Measurements from ENCODE around the gene TSHZ2.

Gene TSHZ2

DNA sequence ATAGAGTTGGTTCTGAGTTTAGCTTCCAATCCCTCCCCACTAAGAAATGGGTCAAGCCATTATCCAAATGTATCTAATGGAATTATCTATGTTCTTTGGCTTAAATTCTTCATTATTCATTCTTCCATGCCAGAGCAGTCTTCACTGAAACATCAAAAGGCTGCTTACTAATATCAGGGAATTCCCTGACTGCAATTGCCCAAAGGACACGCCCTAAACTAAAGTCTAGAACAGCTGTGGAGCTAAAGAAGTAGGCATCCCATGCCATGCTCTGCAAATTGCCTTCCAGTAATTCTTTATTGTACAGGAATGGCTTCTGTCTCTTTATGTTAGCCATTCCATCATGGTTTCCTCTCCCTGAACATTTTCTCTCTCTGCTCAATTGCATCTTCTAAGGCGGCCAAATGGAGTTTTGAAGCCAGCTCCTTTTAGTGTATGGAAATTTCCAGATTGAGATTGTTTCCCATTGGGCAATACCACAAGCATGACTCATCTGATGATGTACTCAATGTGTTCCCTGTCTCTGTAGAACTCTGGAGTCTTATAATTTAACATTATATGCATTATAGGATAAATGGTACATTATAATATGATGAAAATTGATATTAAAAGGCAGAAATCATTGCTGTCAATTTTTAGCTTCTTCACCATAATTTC, 28.8 kb upstream of the TSHZ2 start:
- Histone ChIP-seq H3K4me3 (ENCODE audit: low read length) (no peak overlapping the region), H3K4me1 (ENCODE audit: control insufficient read depth, insufficient read depth, low read length) (peaks cover 13% of the 10 kb centered on the region), H3K9me3 (ENCODE audit: control insufficient read depth, low read length) (no peaks in the 10 kb centered on the region)

DNA sequence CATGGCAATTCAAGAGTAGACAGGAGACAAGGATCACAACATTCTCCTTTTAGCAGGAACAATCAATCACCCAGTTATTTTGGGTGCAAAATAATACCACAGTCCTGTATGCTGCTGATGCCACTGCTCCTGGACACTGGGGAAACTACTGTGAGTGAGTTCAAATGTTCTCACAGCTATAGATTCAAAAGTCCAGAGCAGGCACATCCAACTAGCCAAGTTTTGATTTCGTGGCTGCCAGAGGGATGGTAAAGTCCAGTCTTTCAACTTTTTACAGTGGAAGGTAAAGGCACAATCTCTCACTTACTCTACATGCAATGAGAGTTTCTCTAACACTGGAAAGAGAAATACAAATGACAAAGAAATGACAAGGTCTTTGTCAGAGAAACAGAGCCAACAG, 26.9 kb upstream of the TSHZ2 start:
- Histone ChIP-seq H3K9me3 (ENCODE audit: control insufficient read depth, low read length) (no peaks in the 10 kb centered on the region), H3K4me1 (ENCODE audit: control insufficient read depth, insufficient read depth, low read length) (peaks cover 15% of the 10 kb centered on the region), H3K9ac (ENCODE audit: low read length) (no peak overlapping the region), H3K36me3 (ENCODE audit: control insufficient read depth, insufficient read depth, low read length, severe bottlenecking) (no peaks in the 10 kb centered on the region), H3K4me3 (ENCODE audit: low read length) (no peak overlapping the region), H3K27me3 (replicated peaks; ENCODE audit: control insufficient read depth, insufficient read depth, low read length) (no peaks in the 10 kb centered on the region)
- no peak for DNase-seq (ENCODE audit: low read depth)

More for the DNA sequence above, 28.8 kb upstream of the TSHZ2 start:
- Histone ChIP-seq H3K27me3 (replicated peaks; ENCODE audit: control insufficient read depth, insufficient read depth, low read length) (no peaks in the 10 kb centered on the region), H3K36me3 (ENCODE audit: control insufficient read depth, insufficient read depth, low read length, severe bottlenecking) (no peaks in the 10 kb centered on the region), H3K9ac (ENCODE audit: low read length) (no peak overlapping the region)
- no peak for DNase-seq (ENCODE audit: low read depth)

DNA sequence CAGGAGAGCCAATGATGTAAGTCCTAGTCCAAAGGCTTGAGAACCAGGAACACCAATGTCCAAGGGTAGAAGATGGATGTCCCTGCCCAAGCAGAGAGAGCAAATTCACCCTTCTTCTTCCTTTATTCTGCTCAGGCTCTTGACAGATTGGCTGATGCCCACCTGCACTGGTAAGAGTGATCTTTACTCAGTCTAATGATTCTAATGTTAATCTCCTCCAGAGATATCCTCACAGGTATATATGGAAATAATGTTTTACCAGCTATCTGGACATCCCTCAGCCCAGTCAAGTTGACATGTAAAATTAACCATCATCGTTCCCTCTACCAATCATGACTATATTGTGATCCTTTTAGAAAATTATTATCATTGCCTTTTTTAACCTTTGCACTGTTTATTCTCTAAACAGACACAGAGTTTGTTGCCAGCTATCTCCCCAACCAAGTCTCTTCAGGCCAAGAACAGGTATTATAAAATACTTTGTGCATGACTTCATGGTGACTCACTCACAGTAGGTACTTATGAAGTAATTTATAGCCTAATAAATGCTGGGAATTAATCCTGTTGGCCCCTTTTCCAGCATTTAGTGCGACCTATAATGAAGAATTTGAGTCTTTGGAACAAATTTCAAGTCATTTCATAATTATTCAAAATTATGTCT, 26.2 kb upstream of the TSHZ2 start:
- Histone ChIP-seq H3K9ac (ENCODE audit: low read length) (no peak overlapping the region), H3K9me3 (ENCODE audit: control insufficient read depth, low read length) (no peaks in the 10 kb centered on the region), H3K4me1 (ENCODE audit: control insufficient read depth, insufficient read depth, low read length) (peaks cover 15% of the 10 kb centered on the region), H3K36me3 (ENCODE audit: control insufficient read depth, insufficient read depth, low read length, severe bottlenecking) (no peaks in the 10 kb centered on the region), H3K4me3 (ENCODE audit: low read length) (no peak overlapping the region), H3K27me3 (replicated peaks; ENCODE audit: control insufficient read depth, insufficient read depth, low read length) (no peaks in the 10 kb centered on the region)
- DNase-seq (ENCODE audit: low read depth) = no peak

- Histone ChIP-seq H3K27me3 (replicated peaks; ENCODE audit: control insufficient read depth, insufficient read depth, low read length) (no peaks in the 10 kb centered on the region), H3K4me3 (ENCODE audit: low read length) (no peak overlapping the region), H3K9me3 (ENCODE audit: control insufficient read depth, low read length) (no peaks in the 10 kb centered on the region), H3K36me3 (ENCODE audit: control insufficient read depth, insufficient read depth, low read length, severe bottlenecking) (no peaks in the 10 kb centered on the region), H3K9ac (ENCODE audit: low read length) (no peak overlapping the region), H3K4me1 (ENCODE audit: control insufficient read depth, insufficient read depth, low read length) (peaks cover 4% of the 10 kb centered on the region)
- no peak for DNase-seq (ENCODE audit: low read depth)
Measured at GRCh38 chr20:52948491-52948890, 23.7 kb upstream of the TSHZ2 start.

- DNase-seq (ENCODE audit: low read depth) = no peak
- no peak overlapping the region for H3K4me3 ChIP-seq (ENCODE audit: low read length)
- H3K9me3 ChIP-seq (ENCODE audit: control insufficient read depth, low read length) = no peaks in the 10 kb centered on the region
- no peaks in the 10 kb centered on the region for H3K36me3 ChIP-seq (ENCODE audit: control insufficient read depth, insufficient read depth, low read length, severe bottlenecking)
- peaks cover 4% of the 10 kb centered on the region for H3K4me1 ChIP-seq (ENCODE audit: control insufficient read depth, insufficient read depth, low read length)
- no peaks in the 10 kb centered on the region for H3K27me3 ChIP-seq (replicated peaks; ENCODE audit: control insufficient read depth, insufficient read depth, low read length)
- H3K9ac ChIP-seq (ENCODE audit: low read length) = no peak overlapping the region
Measured at GRCh38 chr20:52953020-52953419, 19.1 kb upstream of the TSHZ2 start.

DNA sequence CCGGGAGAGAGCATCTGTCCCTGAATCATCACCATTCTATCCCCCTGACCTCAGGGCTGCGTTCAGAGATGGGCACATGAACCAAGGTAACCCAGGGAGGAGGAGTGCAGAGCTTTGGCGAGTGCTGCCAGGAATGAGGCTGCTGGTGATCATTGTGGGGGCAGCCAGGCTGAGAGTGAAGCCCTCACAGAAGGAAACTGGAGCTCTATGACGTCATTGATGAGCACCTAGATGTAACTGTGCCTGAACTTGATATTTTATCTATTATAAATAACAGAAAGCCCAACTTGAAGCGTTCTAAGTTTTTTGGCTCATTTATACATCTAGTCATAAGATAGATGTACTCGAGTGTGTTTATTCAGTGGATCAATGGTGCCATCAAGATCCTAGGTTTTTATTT, 17.3 kb upstream of the TSHZ2 start:
- H3K4me1 ChIP-seq (ENCODE audit: control insufficient read depth, insufficient read depth, low read length) = no peaks in the 10 kb centered on the region
- H3K9me3 ChIP-seq (ENCODE audit: control insufficient read depth, low read length) = no peaks in the 10 kb centered on the region
- H3K9ac ChIP-seq (ENCODE audit: low read length) = no peak overlapping the region
- H3K36me3 ChIP-seq (ENCODE audit: control insufficient read depth, insufficient read depth, low read length, severe bottlenecking) = no peaks in the 10 kb centered on the region
- H3K4me3 ChIP-seq (ENCODE audit: low read length) = no peak overlapping the region
- no peak for DNase-seq (ENCODE audit: low read depth)
- H3K27me3 ChIP-seq (replicated peaks; ENCODE audit: control insufficient read depth, insufficient read depth, low read length) = no peaks in the 10 kb centered on the region

DNA sequence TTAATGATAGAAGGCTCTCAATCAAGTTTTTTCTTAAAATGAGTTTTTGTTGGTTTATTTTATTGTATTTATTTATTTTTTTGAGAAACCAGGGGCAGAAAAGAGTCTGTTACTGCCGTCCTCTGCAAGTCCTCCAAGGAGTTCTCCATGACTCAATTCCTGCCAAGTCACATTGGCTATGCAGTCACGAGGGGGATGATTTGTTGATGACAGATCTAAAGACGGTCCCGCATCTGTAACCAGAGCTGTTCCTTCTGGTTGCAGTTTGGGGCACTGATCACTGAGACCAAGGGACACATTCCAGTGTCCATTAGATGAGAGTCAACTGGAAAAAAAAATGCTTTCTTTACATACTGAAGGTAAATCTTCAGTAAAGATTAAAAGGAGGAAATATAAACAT, 13.9 kb upstream of the TSHZ2 start:
- H3K27me3 ChIP-seq (replicated peaks; ENCODE audit: control insufficient read depth, insufficient read depth, low read length) = no peaks in the 10 kb centered on the region
- H3K36me3 ChIP-seq (ENCODE audit: control insufficient read depth, insufficient read depth, low read length, severe bottlenecking) = no peaks in the 10 kb centered on the region
- no peak overlapping the region for H3K9ac ChIP-seq (ENCODE audit: low read length)
- H3K4me1 ChIP-seq (ENCODE audit: control insufficient read depth, insufficient read depth, low read length) = no peaks in the 10 kb centered on the region
- no peak for DNase-seq (ENCODE audit: low read depth)
- H3K9me3 ChIP-seq (ENCODE audit: control insufficient read depth, low read length) = no peaks in the 10 kb centered on the region
- H3K4me3 ChIP-seq (ENCODE audit: low read length) = no peak overlapping the region

DNA sequence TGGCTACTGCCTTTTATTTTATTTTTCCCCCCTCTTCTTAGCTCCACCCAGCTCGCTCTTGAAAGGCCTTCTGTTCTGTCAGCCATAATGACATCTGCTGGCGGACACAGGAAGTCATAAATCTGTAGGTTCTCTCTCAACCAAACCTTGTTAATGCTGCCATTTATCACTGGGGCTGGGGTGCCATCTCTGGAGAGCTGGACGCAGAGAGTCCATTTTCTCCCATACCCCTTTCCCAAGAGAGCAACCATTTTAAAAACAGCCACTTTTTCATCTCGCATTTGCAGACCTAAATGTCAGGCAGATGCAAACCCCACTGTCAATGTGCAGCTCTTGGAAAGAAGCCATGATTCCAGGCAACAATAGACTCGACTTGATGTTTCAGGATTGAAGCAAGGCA, 13.0 kb upstream of the TSHZ2 start:
- no peaks in the 10 kb centered on the region for H3K36me3 ChIP-seq (ENCODE audit: control insufficient read depth, insufficient read depth, low read length, severe bottlenecking)
- no peak overlapping the region for H3K9ac ChIP-seq (ENCODE audit: low read length)
- no peak for DNase-seq (ENCODE audit: low read depth)
- H3K9me3 ChIP-seq (ENCODE audit: control insufficient read depth, low read length) = no peaks in the 10 kb centered on the region
- H3K4me3 ChIP-seq (ENCODE audit: low read length) = no peak overlapping the region
- H3K4me1 ChIP-seq (ENCODE audit: control insufficient read depth, insufficient read depth, low read length) = no peaks in the 10 kb centered on the region
- H3K27me3 ChIP-seq (replicated peaks; ENCODE audit: control insufficient read depth, insufficient read depth, low read length) = no peaks in the 10 kb centered on the region

DNA sequence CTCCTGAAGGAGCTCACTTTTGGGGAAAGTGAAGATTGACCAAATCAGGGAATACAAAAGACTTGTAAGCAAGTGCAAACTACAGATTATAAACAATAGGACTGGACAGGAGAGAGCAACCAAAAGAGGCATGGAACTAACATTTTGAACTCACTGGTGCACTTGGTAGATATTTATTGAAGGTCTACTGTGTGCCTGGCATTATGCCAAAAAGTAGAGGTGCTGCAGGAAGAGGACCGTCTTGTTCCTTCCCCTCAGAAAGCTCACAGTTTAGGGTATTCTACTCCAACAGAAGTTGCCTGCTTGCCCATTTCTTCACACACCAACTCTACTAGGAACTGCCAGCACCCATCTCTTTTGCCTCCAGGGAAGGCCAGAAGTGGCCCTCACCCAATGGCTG, 10.0 kb upstream of the TSHZ2 start:
- no peak for DNase-seq (ENCODE audit: low read depth)
- Histone ChIP-seq H3K9me3 (ENCODE audit: control insufficient read depth, low read length) (no peaks in the 10 kb centered on the region), H3K4me1 (ENCODE audit: control insufficient read depth, insufficient read depth, low read length) (no peaks in the 10 kb centered on the region)

DNA sequence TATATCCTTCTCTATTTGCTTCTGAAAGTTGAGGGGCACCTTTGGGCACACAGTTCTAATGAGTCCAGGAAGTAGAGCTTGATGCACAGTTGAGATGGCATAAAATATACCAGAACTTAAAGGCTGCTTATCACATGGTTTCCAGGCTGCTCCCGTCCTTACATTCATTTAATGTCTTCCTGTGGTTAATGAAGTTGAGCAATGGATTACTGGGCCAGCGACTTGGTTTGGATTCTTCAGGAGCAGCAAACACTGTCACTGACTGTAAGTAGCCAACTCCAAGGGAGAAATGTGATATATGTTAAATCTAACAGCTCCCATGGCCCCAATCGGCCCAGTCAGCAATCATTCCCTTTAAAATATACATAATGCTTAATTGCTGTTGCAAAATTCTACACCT, 9.0 kb upstream of the TSHZ2 start:
- no peaks in the 10 kb centered on the region for H3K27me3 ChIP-seq (replicated peaks; ENCODE audit: control insufficient read depth, insufficient read depth, low read length)
- DNase-seq (ENCODE audit: low read depth) = no peak
- H3K36me3 ChIP-seq (ENCODE audit: control insufficient read depth, insufficient read depth, low read length, severe bottlenecking) = no peaks in the 10 kb centered on the region
- no peak overlapping the region for H3K4me3 ChIP-seq (ENCODE audit: low read length)
- no peaks in the 10 kb centered on the region for H3K9me3 ChIP-seq (ENCODE audit: control insufficient read depth, low read length)
- H3K4me1 ChIP-seq (ENCODE audit: control insufficient read depth, insufficient read depth, low read length) = no peaks in the 10 kb centered on the region
- H3K9ac ChIP-seq (ENCODE audit: low read length) = no peak overlapping the region

More for the DNA sequence above, 10.0 kb upstream of the TSHZ2 start:
- Histone ChIP-seq H3K27me3 (replicated peaks; ENCODE audit: control insufficient read depth, insufficient read depth, low read length) (no peaks in the 10 kb centered on the region), H3K9ac (ENCODE audit: low read length) (no peak overlapping the region), H3K4me3 (ENCODE audit: low read length) (no peak overlapping the region), H3K36me3 (ENCODE audit: control insufficient read depth, insufficient read depth, low read length, severe bottlenecking) (no peaks in the 10 kb centered on the region)

GRCh38 chr20:52964131-52964530, 8.0 kb upstream of the TSHZ2 start:
- Histone ChIP-seq H3K9ac (ENCODE audit: low read length) (no peak overlapping the region), H3K27me3 (replicated peaks; ENCODE audit: control insufficient read depth, insufficient read depth, low read length) (no peaks in the 10 kb centered on the region), H3K4me3 (ENCODE audit: low read length) (no peak overlapping the region), H3K4me1 (ENCODE audit: control insufficient read depth, insufficient read depth, low read length) (no peaks in the 10 kb centered on the region), H3K36me3 (ENCODE audit: control insufficient read depth, insufficient read depth, low read length, severe bottlenecking) (no peaks in the 10 kb centered on the region), H3K9me3 (ENCODE audit: control insufficient read depth, low read length) (no peaks in the 10 kb centered on the region)
- no peak for DNase-seq (ENCODE audit: low read depth)

- no peak overlapping the region for H3K4me3 ChIP-seq (ENCODE audit: low read length)
Measured at GRCh38 chr20:52965380-52965779, 6.8 kb upstream of the TSHZ2 start.

More at GRCh38 chr20:52965380-52965779, 6.8 kb upstream of the TSHZ2 start:
- Histone ChIP-seq H3K9ac (ENCODE audit: low read length) (no peak overlapping the region), H3K9me3 (ENCODE audit: control insufficient read depth, low read length) (no peaks in the 10 kb centered on the region), H3K4me1 (ENCODE audit: control insufficient read depth, insufficient read depth, low read length) (no peaks in the 10 kb centered on the region), H3K36me3 (ENCODE audit: control insufficient read depth, insufficient read depth, low read length, severe bottlenecking) (no peaks in the 10 kb centered on the region), H3K27me3 (replicated peaks; ENCODE audit: control insufficient read depth, insufficient read depth, low read length) (no peaks in the 10 kb centered on the region)
- no peak for DNase-seq (ENCODE audit: low read depth)
